Measurements from ENCODE around the gene SH2D3C. TPM values are rescaled to one million over a fixed set of nuclear protein-coding genes. Genes with fewer than 3 reads are reported as not detected.
"Not testable (repeated sequence)": the region's sequence is repeated elsewhere in the genome, so short reads cannot be mapped to it uniquely, and the experiment has no call there.

SH2D3C gene
- total RNA-seq, 1 experiment from 2014 or later, result 0.57 TPM

- DNase-seq (ENCODE audit: extremely low read depth, low read depth), result no peak
Observed at GRCh38 chr9:127769929-127770582, 8.4 kb downstream of the SH2D3C start.

GRCh38 chr9:127769101-127769500, 9.4 kb downstream of the SH2D3C start:
- no peak for DNase-seq (ENCODE audit: extremely low read depth, low read depth)

- DNase-seq (ENCODE audit: extremely low read depth, low read depth), result no peak
Observed at GRCh38 chr9:127768698-127769097, 9.8 kb downstream of the SH2D3C start.

GRCh38 chr9:127767909-127768331, 10.5 kb downstream of the SH2D3C start:
- no peak for DNase-seq (ENCODE audit: extremely low read depth, low read depth)

GRCh38 chr9:127767410-127767809, 11.1 kb downstream of the SH2D3C start:
- DNase-seq (ENCODE audit: extremely low read depth, low read depth), result no peak

GRCh38 chr9:127765418-127765817, 13.0 kb downstream of the SH2D3C start:
- no peak for DNase-seq (ENCODE audit: extremely low read depth, low read depth)

GRCh38 chr9:127763918-127764384, 14.5 kb downstream of the SH2D3C start:
- no peak for DNase-seq (ENCODE audit: extremely low read depth, low read depth)

- no peak for DNase-seq (ENCODE audit: extremely low read depth, low read depth)
Observed at GRCh38 chr9:127762111-127762676, 16.3 kb downstream of the SH2D3C start.

- no peak for DNase-seq (ENCODE audit: extremely low read depth, low read depth)
Observed at GRCh38 chr9:127761491-127761956, 16.9 kb downstream of the SH2D3C start.

GRCh38 chr9:127761061-127761460, 17.4 kb downstream of the SH2D3C start:
- DNase-seq (ENCODE audit: extremely low read depth, low read depth), result no peak

GRCh38 chr9:127758843-127759242, 19.6 kb downstream of the SH2D3C start:
- DNase-seq (ENCODE audit: extremely low read depth, low read depth), result no peak

- DNase-seq (ENCODE audit: extremely low read depth, low read depth), result not testable (repeated sequence)
Observed at GRCh38 chr9:127756776-127757175, 21.7 kb downstream of the SH2D3C start.

GRCh38 chr9:127756233-127756632, 22.2 kb downstream of the SH2D3C start:
- DNase-seq (ENCODE audit: extremely low read depth, low read depth), result no peak

GRCh38 chr9:127755061-127756060, 23.1 kb downstream of the SH2D3C start:
- no peak for DNase-seq (ENCODE audit: extremely low read depth, low read depth)

GRCh38 chr9:127754099-127755060, 24.1 kb downstream of the SH2D3C start:
- DNase-seq (ENCODE audit: extremely low read depth, low read depth), result no peak

- DNase-seq (ENCODE audit: extremely low read depth, low read depth), result no peak
Observed at GRCh38 chr9:127753622-127754021, 24.8 kb downstream of the SH2D3C start.

GRCh38 chr9:127753148-127753547, 25.3 kb downstream of the SH2D3C start:
- no peak for DNase-seq (ENCODE audit: extremely low read depth, low read depth)

- no peak for DNase-seq (ENCODE audit: extremely low read depth, low read depth)
Observed at GRCh38 chr9:127751269-127752054, 27.0 kb downstream of the SH2D3C start.
